GM18867 (cell line): ENCODE measurements around the gene LRRC52.
A peak's percentile ranks its signal among the peaks of the same experiment; 100 is the strongest.

Experiments
- ATAC-seq: cut with Tn5 transposase; IDR thresholded peaks from one replicate; pipeline ENCODE4 v1.9.1; 2021; ENCODE audit warnings: mild to moderate bottlenecking, moderate library complexity; ENCODE audit not compliant: unreplicated experiment

Gene LRRC52

GRCh38 chr1:165537356-165538109 lies 6.3 kb upstream of the LRRC52 start:
- no peak for ATAC-seq

- no peak for ATAC-seq
These were observed 4.5 kb upstream of the LRRC52 start for GRCh38 chr1:165539306-165539705.

- no peak for ATAC-seq
These were observed 3.9 kb upstream of the LRRC52 start for GRCh38 chr1:165539908-165540307.

- no peak for ATAC-seq
These were observed 1.7 kb upstream of the LRRC52 start for GRCh38 chr1:165542015-165542631.

- no peak for ATAC-seq
These were observed 1.2 kb upstream of the LRRC52 start for GRCh38 chr1:165542647-165543046.

GRCh38 chr1:165544996-165545395 lies 1.2 kb downstream of the LRRC52 start:
- no peak for ATAC-seq

GRCh38 chr1:165545974-165546373 lies 2.2 kb downstream of the LRRC52 start:
- ATAC-seq: no peak

GRCh38 chr1:165549973-165550372 lies 6.2 kb downstream of the LRRC52 start:
- ATAC-seq: no peak

GRCh38 chr1:165551469-165551868 lies 7.7 kb downstream of the LRRC52 start:
- no peak for ATAC-seq

GRCh38 chr1:165560883-165561656 lies 17.3 kb downstream of the LRRC52 start:
- ATAC-seq: no peak

- ATAC-seq: no peak
These were observed 18.8 kb downstream of the LRRC52 start for GRCh38 chr1:165562571-165562970.

GRCh38 chr1:165563551-165563950 lies 19.8 kb downstream of the LRRC52 start:
- ATAC-seq: no peak

- ATAC-seq: no peak
These were observed 20.8 kb downstream of the LRRC52 start for GRCh38 chr1:165564561-165564960.

- no peak for ATAC-seq
These were observed 22.1 kb downstream of the LRRC52 start for GRCh38 chr1:165565751-165566490.

- no peak for ATAC-seq
These were observed 26.3 kb downstream of the LRRC52 start for GRCh38 chr1:165570078-165570477.

- no peak for ATAC-seq
These were observed 30.0 kb downstream of the LRRC52 start for GRCh38 chr1:165573787-165574186.

- ATAC-seq: no peak
These were observed 30.5 kb downstream of the LRRC52 start for GRCh38 chr1:165574295-165574694.

- ATAC-seq: no peak
These were observed 31.8 kb downstream of the LRRC52 start for GRCh38 chr1:165575468-165576099.

GRCh38 chr1:165576536-165576935 lies 32.7 kb downstream of the LRRC52 start:
- ATAC-seq: peak; percentile 58

GRCh38 chr1:165577707-165578106 lies 33.9 kb downstream of the LRRC52 start:
- ATAC-seq: no peak
